HL-60 (cell line): Measurements from ENCODE around the gene AKAP6.

ENCODE experiments used
- GABPA ChIP-seq: IDR thresholded peaks from 2 replicates; pipeline ENCODE4 v1.6.1; 2012; ENCODE audit warnings: low read depth
- POLR2AphosphoS5 ChIP-seq: IDR thresholded peaks from 2 replicates; pipeline ENCODE4 v1.6.1; 2012; ENCODE audit warnings: low read depth
- TF ChIP-seq, protein P1 (sequence below): IDR thresholded peaks from 2 replicates; pipeline ENCODE4 v1.6.1; 2012; ENCODE audit warnings: low read depth; ENCODE audit not compliant: insufficient replicate concordance
- TF ChIP-seq, protein P2 (sequence below): IDR thresholded peaks from one replicate; pipeline ENCODE4 v1.5.1; 2011; ENCODE audit warnings: low read length, control low read depth, inconsistent platforms; ENCODE audit not compliant: insufficient read depth

DNA sequence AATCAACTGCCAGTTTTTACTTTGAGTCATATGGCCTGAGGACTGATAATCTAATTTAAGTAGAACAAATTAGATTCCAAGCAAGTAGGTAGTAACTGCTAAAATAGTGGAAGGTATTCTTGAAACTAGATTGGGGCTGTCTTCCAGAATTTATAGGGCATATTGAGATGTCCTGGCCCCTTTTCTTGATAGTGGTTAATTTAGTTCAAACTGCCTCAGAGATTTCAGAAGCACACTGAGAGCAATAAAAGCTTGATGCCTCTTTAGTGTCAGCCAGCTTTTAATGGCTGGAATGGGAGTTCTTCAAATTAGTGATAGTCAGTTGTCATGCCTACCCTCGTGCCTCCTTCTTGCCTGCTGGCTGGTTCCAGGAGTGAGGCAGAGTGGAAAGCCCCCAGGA is 120.5 kb downstream of the AKAP6 start:
- TF ChIP-seq, protein P1, sequence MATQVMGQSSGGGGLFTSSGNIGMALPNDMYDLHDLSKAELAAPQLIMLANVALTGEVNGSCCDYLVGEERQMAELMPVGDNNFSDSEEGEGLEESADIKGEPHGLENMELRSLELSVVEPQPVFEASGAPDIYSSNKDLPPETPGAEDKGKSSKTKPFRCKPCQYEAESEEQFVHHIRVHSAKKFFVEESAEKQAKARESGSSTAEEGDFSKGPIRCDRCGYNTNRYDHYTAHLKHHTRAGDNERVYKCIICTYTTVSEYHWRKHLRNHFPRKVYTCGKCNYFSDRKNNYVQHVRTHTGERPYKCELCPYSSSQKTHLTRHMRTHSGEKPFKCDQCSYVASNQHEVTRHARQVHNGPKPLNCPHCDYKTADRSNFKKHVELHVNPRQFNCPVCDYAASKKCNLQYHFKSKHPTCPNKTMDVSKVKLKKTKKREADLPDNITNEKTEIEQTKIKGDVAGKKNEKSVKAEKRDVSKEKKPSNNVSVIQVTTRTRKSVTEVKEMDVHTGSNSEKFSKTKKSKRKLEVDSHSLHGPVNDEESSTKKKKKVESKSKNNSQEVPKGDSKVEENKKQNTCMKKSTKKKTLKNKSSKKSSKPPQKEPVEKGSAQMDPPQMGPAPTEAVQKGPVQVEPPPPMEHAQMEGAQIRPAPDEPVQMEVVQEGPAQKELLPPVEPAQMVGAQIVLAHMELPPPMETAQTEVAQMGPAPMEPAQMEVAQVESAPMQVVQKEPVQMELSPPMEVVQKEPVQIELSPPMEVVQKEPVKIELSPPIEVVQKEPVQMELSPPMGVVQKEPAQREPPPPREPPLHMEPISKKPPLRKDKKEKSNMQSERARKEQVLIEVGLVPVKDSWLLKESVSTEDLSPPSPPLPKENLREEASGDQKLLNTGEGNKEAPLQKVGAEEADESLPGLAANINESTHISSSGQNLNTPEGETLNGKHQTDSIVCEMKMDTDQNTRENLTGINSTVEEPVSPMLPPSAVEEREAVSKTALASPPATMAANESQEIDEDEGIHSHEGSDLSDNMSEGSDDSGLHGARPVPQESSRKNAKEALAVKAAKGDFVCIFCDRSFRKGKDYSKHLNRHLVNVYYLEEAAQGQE: no peak
- TF ChIP-seq, protein P2, sequence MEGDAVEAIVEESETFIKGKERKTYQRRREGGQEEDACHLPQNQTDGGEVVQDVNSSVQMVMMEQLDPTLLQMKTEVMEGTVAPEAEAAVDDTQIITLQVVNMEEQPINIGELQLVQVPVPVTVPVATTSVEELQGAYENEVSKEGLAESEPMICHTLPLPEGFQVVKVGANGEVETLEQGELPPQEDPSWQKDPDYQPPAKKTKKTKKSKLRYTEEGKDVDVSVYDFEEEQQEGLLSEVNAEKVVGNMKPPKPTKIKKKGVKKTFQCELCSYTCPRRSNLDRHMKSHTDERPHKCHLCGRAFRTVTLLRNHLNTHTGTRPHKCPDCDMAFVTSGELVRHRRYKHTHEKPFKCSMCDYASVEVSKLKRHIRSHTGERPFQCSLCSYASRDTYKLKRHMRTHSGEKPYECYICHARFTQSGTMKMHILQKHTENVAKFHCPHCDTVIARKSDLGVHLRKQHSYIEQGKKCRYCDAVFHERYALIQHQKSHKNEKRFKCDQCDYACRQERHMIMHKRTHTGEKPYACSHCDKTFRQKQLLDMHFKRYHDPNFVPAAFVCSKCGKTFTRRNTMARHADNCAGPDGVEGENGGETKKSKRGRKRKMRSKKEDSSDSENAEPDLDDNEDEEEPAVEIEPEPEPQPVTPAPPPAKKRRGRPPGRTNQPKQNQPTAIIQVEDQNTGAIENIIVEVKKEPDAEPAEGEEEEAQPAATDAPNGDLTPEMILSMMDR: no peak
- TF ChIP-seq POLR2AphosphoS5: no peak
- no peak for TF ChIP-seq GABPA
